GM11168 (cell line): ENCODE data around the gene LAYN.

Experiments
- in situ Hi-C: fragments of 300-500 bp; cut with MboI; formaldehyde crosslinking; loops from one replicate; pipeline ENCODE4 v1.12.0; 2022; ENCODE audit warnings: low sequenced_read_pairs; ENCODE audit not compliant: unreplicated experiment

The LAYN gene

GRCh38 chr11:111589886-111590499, 49.5 kb downstream of the LAYN start:
- in situ Hi-C loops = loop anchor here (10.0 kb wide), 1 partner anchor 255 kb away; no protein-coding TSS in a partner anchor

GRCh38 chr11:111591187-111591960, 50.9 kb downstream of the LAYN start:
- in situ Hi-C loops = loop anchor here (10.0 kb wide), 1 partner anchor 253 kb away; no protein-coding TSS in a partner anchor

GRCh38 chr11:111592491-111592890, 52.0 kb downstream of the LAYN start:
- in situ Hi-C loops = loop anchor here (10.0 kb wide), 1 partner anchor 252 kb away; no protein-coding TSS in a partner anchor

GRCh38 chr11:111596319-111596718, 55.8 kb downstream of the LAYN start:
- in situ Hi-C loops = loop anchor here (10.0 kb wide), 1 partner anchor 248 kb away; no protein-coding TSS in a partner anchor

GRCh38 chr11:111598148-111598547, 57.6 kb downstream of the LAYN start:
- in situ Hi-C loops = loop anchor here (10.0 kb wide), 1 partner anchor 247 kb away; no protein-coding TSS in a partner anchor

GRCh38 chr11:111598559-111598958, 58.0 kb downstream of the LAYN start:
- in situ Hi-C loops = loop anchor here (10.0 kb wide), 1 partner anchor 246 kb away; no protein-coding TSS in a partner anchor

- in situ Hi-C loops = loop anchor here (5.0 kb wide), 1 partner anchor 171 kb away; no protein-coding TSS in a partner anchor
These were observed 61.1 kb downstream of the LAYN start for GRCh38 chr11:111601636-111601978.

- in situ Hi-C loops = loop anchor here (5.0 kb wide), 1 partner anchor 170 kb away; no protein-coding TSS in a partner anchor
These were observed 61.7 kb downstream of the LAYN start, which contains the start of gene SIK2 for GRCh38 chr11:111601979-111602864. SIK2 (plus strand) TSS chr11:111602449; CDS start chr11:111602564, 115 bp downstream.

GRCh38 chr11:111602865-111603610, 62.5 kb downstream of the LAYN start:
- in situ Hi-C loops = loop anchor here (5.0 kb wide), 1 partner anchor 169 kb away; no protein-coding TSS in a partner anchor

GRCh38 chr11:111603611-111604130, 63.2 kb downstream of the LAYN start:
- in situ Hi-C loops = loop anchor here (5.0 kb wide), 1 partner anchor 169 kb away; no protein-coding TSS in a partner anchor

GRCh38 chr11:111604392-111605009, 64.0 kb downstream of the LAYN start:
- in situ Hi-C loops = loop anchor here (5.0 kb wide), 1 partner anchor 168 kb away; no protein-coding TSS in a partner anchor

- in situ Hi-C loops = no loop called here
These were observed 65.2 kb downstream of the LAYN start for GRCh38 chr11:111605681-111606080.

GRCh38 chr11:111606986-111607385, 66.5 kb downstream of the LAYN start:
- in situ Hi-C loops = no loop called here

GRCh38 chr11:111607751-111608150, 67.2 kb downstream of the LAYN start:
- in situ Hi-C loops = no loop called here
